Endothelial cell of umbilical vein (primary cell): ENCODE results near the gene IL6R. TPM values are rescaled to one million over a fixed set of nuclear protein-coding genes. Genes with fewer than 3 reads are reported as not detected.

Source experiments
- BruUV-seq: library from RNA; stranded (reverse); fragments of 400-500 nt; replicated peaks from 2 replicates; lab custom pipeline; 2021; lab: Mats Ljungman, UMichigan
- CTCF ChIA-PET: fragments of 300-600, 350-600 bp; sonication (Branson Sonifier 250); formaldehyde crosslinking; loops from one replicate; lab custom pipeline; 2021; ENCODE audit warnings: antibody characterized with exemption, inconsistent platforms; lab: Charles Lee
- POLR2A ChIA-PET: fragments of 300-600, 350-600 bp; sonication (Branson Sonifier 250); formaldehyde crosslinking; loops from one replicate; lab custom pipeline; 2021; ENCODE audit warnings: antibody characterized with exemption, inconsistent platforms; lab: Charles Lee
- DNase-seq: peaks from one replicate; pipeline ENCODE4 v3.0.0-alpha.2; 2011; ENCODE audit warnings: low read depth, low spot score
- FAIRE-seq: peaks from 2 replicates; lab custom pipeline; 2011; peaks lifted over from hg19 to GRCh38; lab: Jason Lieb, UNC
- H2AFZ ChIP-seq: 2 replicates; pipeline ENCODE4 v1.6.0; 2012; ENCODE audit warnings: low read depth, low read length, control low read depth, inconsistent platforms
- H3K27ac ChIP-seq: 2 replicates; pipeline ENCODE4 v1.5.1; 2011; ENCODE audit warnings: low read depth, mild to moderate bottlenecking, control low read depth, low read length, moderate library complexity; ENCODE audit not compliant: insufficient read depth
- H3K27me3 ChIP-seq, 2 experiments: 2 replicates each; pipeline versions ENCODE4 v1.6.0 to v1.6.1; 2011; ENCODE audit warnings: low read length in 2 of 2, mixed read lengths in 1 of 2; ENCODE audit not compliant: control insufficient read depth in 2 of 2, insufficient read depth in 2 of 2
- H3K36me3 ChIP-seq, 2 experiments: 2 replicates in 1 of 2; 3 replicates in 1 of 2; pipeline ENCODE4 v1.5.1; 2011; ENCODE audit warnings: low read length in 2 of 2, mild to moderate bottlenecking in 1 of 2, moderate library complexity in 1 of 2; ENCODE audit not compliant: control insufficient read depth in 2 of 2, insufficient read depth in 2 of 2; ENCODE audit errors: extremely low read depth in 1 of 2
- H3K4me1 ChIP-seq: 3 replicates; pipeline ENCODE4 v1.5.1; 2011; ENCODE audit warnings: mild to moderate bottlenecking, low read length; ENCODE audit not compliant: control insufficient read depth, insufficient read depth; ENCODE audit errors: extremely low read depth
- H3K4me2 ChIP-seq: 2 replicates; pipeline ENCODE4 v1.6.1; 2011; ENCODE audit warnings: low read length, control low read depth, mixed read lengths; ENCODE audit not compliant: insufficient read depth
- H3K4me3 ChIP-seq, 3 experiments: fragments of 200-600 bp in 1 of 3; sonication (generic), shearing (Covaris generic) in 1 of 3; replicated peaks in 1 of 3; 2 replicates each; pipeline ENCODE4 v1.5.1; 2011 to 2016; ENCODE audit warnings: control low read depth in 3 of 3, low read length in 3 of 3, mild to moderate bottlenecking in 2 of 3, inconsistent platforms in 1 of 3, low read depth in 1 of 3, moderate library complexity in 1 of 3; ENCODE audit not compliant: insufficient read depth in 1 of 3
- H3K79me2 ChIP-seq: 2 replicates; pipeline ENCODE4 v1.6.0; 2012; ENCODE audit warnings: low read length, inconsistent platforms; ENCODE audit not compliant: control insufficient read depth, insufficient read depth
- H3K9ac ChIP-seq: replicated peaks from 2 replicates; pipeline ENCODE3; 2011; ENCODE audit warnings: low read length, control low read depth; ENCODE audit not compliant: insufficient read depth; ENCODE audit errors: extremely low read depth
- H3K9me1 ChIP-seq: replicated peaks from 3 replicates; pipeline ENCODE4 v1.6.0; 2011; ENCODE audit warnings: mild to moderate bottlenecking, low read length; ENCODE audit not compliant: control insufficient read depth, insufficient read depth; ENCODE audit errors: extremely low read depth
- H3K9me3 ChIP-seq: replicated peaks from 2 replicates; pipeline ENCODE4 v1.5.1; 2012; ENCODE audit warnings: low read length, inconsistent platforms; ENCODE audit not compliant: control insufficient read depth, insufficient read depth
- H4K20me1 ChIP-seq: replicated peaks from 2 replicates; pipeline ENCODE3; 2011; ENCODE audit warnings: mild to moderate bottlenecking, low read length; ENCODE audit not compliant: control insufficient read depth, insufficient read depth; ENCODE audit errors: extremely low read depth
- FOS ChIP-seq: IDR thresholded peaks from 2 replicates; pipeline ENCODE4 v1.6.1; 2011; ENCODE audit warnings: mild to moderate bottlenecking, low read length, moderate library complexity, borderline replicate concordance; ENCODE audit not compliant: insufficient read depth
- MAX ChIP-seq: IDR thresholded peaks from 2 replicates; pipeline ENCODE4 v1.6.1; 2011; ENCODE audit not compliant: insufficient read depth, insufficient read length
- MYC ChIP-seq: IDR thresholded peaks from one replicate; pipeline ENCODE4 v1.6.1; 2011; ENCODE audit warnings: mild to moderate bottlenecking, low read depth, low read length
- dilution Hi-C: fragments of 300-500 bp; cut with MboI; formaldehyde crosslinking; loops from one replicate; pipeline ENCODE4 v1.15.0; 2019; ENCODE audit warnings: low sequenced_read_pairs; ENCODE audit not compliant: extremely low pct_ligation_motif_present
- intact Hi-C: fragments of 100-400 bp; cut with micrococcal nuclease; formaldehyde crosslinking; loops from one replicate; pipeline ENCODE4 v1.10.0; 2022
- polyA plus RNA-seq, 4 experiments: library from polyadenylated mRNA; depleted of rRNA in 3 of 4; stranded (reverse) in 3 of 4; unstranded in 1 of 4; fragments of >200 nt; gene quantifications; 2 replicates each; pipeline versions ENCODE4 v1.2.1 to v1.2.3, GENCODE V29; 2011 to 2012; ENCODE audit warnings: missing spikeins in 1 of 4
- total RNA-seq: library from RNA; stranded (reverse); gene quantifications from 2 replicates; pipeline ENCODE4 v1.2.3, GENCODE V29; 2021
- TF ChIP-seq, protein P1 (sequence below), 2 donors: IDR thresholded peaks; 1 replicate in 1 of 2; 2 replicates in 1 of 2; pipeline ENCODE4 v1.5.1; 2011; ENCODE audit warnings: low read length in 2 of 2, mild to moderate bottlenecking in 2 of 2, moderate library complexity in 2 of 2, control low read depth in 1 of 2, inconsistent platforms in 1 of 2, low read depth in 1 of 2; ENCODE audit not compliant: insufficient read depth in 1 of 2; ENCODE audit errors: extremely low read depth in 1 of 2

The IL6R gene
- total and polyA plus RNA-seq, 2 donors (not counting 3 experiments of a cell fraction or from before 2014, with no cell fraction given) = 4.8 to 5.1 TPM

DNA sequence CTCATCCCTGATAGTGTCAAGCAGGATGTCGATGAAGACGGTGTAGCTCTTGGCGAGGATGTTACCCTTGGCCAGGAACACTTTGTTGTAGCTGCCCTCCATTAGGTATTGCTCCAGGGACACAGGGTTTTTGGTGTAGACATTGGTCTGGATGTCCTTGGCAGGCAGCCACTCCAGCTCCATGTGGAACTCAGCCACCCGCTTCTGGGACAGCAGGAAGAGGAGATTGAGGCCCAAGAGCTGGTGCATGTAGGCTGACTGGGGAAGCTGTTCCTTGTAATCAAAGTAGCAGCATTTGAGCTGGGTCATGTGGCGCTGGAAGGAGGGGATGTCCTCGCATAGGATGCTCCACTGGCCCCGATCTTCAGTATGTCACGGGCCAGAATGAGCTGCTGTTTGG is 9.5 kb downstream of the IL6R start:
- intact Hi-C loops = no loop called here
- TF ChIP-seq FOS (no peak), MAX (no peak), MYC (no peak)
- TF ChIP-seq, protein P1, sequence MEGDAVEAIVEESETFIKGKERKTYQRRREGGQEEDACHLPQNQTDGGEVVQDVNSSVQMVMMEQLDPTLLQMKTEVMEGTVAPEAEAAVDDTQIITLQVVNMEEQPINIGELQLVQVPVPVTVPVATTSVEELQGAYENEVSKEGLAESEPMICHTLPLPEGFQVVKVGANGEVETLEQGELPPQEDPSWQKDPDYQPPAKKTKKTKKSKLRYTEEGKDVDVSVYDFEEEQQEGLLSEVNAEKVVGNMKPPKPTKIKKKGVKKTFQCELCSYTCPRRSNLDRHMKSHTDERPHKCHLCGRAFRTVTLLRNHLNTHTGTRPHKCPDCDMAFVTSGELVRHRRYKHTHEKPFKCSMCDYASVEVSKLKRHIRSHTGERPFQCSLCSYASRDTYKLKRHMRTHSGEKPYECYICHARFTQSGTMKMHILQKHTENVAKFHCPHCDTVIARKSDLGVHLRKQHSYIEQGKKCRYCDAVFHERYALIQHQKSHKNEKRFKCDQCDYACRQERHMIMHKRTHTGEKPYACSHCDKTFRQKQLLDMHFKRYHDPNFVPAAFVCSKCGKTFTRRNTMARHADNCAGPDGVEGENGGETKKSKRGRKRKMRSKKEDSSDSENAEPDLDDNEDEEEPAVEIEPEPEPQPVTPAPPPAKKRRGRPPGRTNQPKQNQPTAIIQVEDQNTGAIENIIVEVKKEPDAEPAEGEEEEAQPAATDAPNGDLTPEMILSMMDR (IDR thresholded peaks at IDR 0.05; ENCODE audit: extremely low read depth in 1 of 2, insufficient read depth in 1 of 2, low read depth in 1 of 2, low read length in 2 of 2) = no peak
- no peaks in the 10 kb centered on the region for H3K9me3 ChIP-seq
- no peak overlapping the region for H3K9ac ChIP-seq
- no peak overlapping the region for H3K27ac ChIP-seq
- DNase-seq (no peak), FAIRE-seq (no peak)
- no peak overlapping the region for H3K4me2 ChIP-seq
- H3K27me3 ChIP-seq = no peaks in the 10 kb centered on the region
- peaks cover 16% of the 10 kb centered on the region for H3K4me1 ChIP-seq
- H3K4me3 ChIP-seq = no peak overlapping the region
- CTCF ChIA-PET = interaction anchor here (1.2 to 2.1 kb wide), 2 partner anchors 11 to 15 kb away, joined by 3 to 5 read pairs; no protein-coding TSS in a partner anchor
- H2AFZ ChIP-seq = no peak overlapping the region
- POLR2A ChIA-PET = no interaction called here
- BruUV-seq = no TSS peak
- dilution Hi-C loops = no loop called here
- H3K9me1 ChIP-seq = no peaks in the 10 kb centered on the region
- no peaks in the 10 kb centered on the region for H3K79me2 ChIP-seq
- H4K20me1 ChIP-seq = no peaks in the 10 kb centered on the region
- H3K36me3 ChIP-seq = no peaks in the 10 kb centered on the region
